ENCODE measurements around the gene WASHC2C.
"Not testable (repeated sequence)": the region's sequence is repeated elsewhere in the genome, so short reads cannot be mapped to it uniquely, and the experiment has no call there.

WASHC2C gene

GRCh38 chr10:45794761-45795160, 67.7 kb downstream of the WASHC2C start:
- H4K20me1 ChIP-seq, H3K4me2 ChIP-seq, H3K9me3 ChIP-seq, H3K9ac ChIP-seq, H3K4me3 ChIP-seq, H3K27me3 ChIP-seq, H3K4me1 ChIP-seq, H3K27ac ChIP-seq: not testable (repeated sequence)
- H3K36me3 ChIP-seq, result peaks cover 26% of the 10 kb centered on the region; the same call in 1 of the 2 replicates

- not testable (repeated sequence) for H3K4me1 ChIP-seq, H3K27ac ChIP-seq, H3K9me3 ChIP-seq, H3K27me3 ChIP-seq, H3K4me2 ChIP-seq, H3K4me3 ChIP-seq, H3K9ac ChIP-seq, H4K20me1 ChIP-seq, H3K36me3 ChIP-seq
These were observed 76.3 kb downstream of the WASHC2C start for GRCh38 chr10:45803060-45804010.

- H3K27ac ChIP-seq, H3K4me3 ChIP-seq: not testable (repeated sequence)
These were observed 77.9 kb downstream of the WASHC2C start for GRCh38 chr10:45804996-45805395.

GRCh38 chr10:45809837-45810236, 82.8 kb downstream of the WASHC2C start:
- H3K9me3 ChIP-seq, result no peaks in the 10 kb centered on the region
- H3K4me1 ChIP-seq, result no peaks in the 10 kb centered on the region
- H3K4me2 ChIP-seq, result no peak overlapping the region
- H3K9ac ChIP-seq, result no peak overlapping the region
- no peak for TF ChIP-seq Cebpa-rat (IDR thresholded peaks at IDR 0.05)
- H3K4me3 ChIP-seq, result no peak overlapping the region
- no peaks in the 10 kb centered on the region for H3K36me3 ChIP-seq
- no peak overlapping the region for H3K27ac ChIP-seq
- H3K27me3 ChIP-seq, result no peaks in the 10 kb centered on the region
- no peaks in the 10 kb centered on the region for H4K20me1 ChIP-seq

More at GRCh38 chr10:45804996-45805395, 77.9 kb downstream of the WASHC2C start:
- not testable (repeated sequence) for H3K9me3 ChIP-seq, H3K4me2 ChIP-seq, H3K9ac ChIP-seq, H3K27me3 ChIP-seq, H3K36me3 ChIP-seq, H4K20me1 ChIP-seq, H3K4me1 ChIP-seq

GRCh38 chr10:45811075-45811474, 84.0 kb downstream of the WASHC2C start:
- no peaks in the 10 kb centered on the region for H3K27me3 ChIP-seq
- no peaks in the 10 kb centered on the region for H3K4me1 ChIP-seq
- H3K4me3 ChIP-seq, result no peak overlapping the region
- no peaks in the 10 kb centered on the region for H3K9me3 ChIP-seq
- TF ChIP-seq Cebpa-rat (IDR thresholded peaks at IDR 0.05), result no peak
- no peak overlapping the region for H3K9ac ChIP-seq
- H3K4me2 ChIP-seq, result no peak overlapping the region
- H3K27ac ChIP-seq, result no peak overlapping the region
- H3K36me3 ChIP-seq, result no peaks in the 10 kb centered on the region
- H4K20me1 ChIP-seq, result no peaks in the 10 kb centered on the region

GRCh38 chr10:45812959-45813358, 85.9 kb downstream of the WASHC2C start:
- not testable (repeated sequence) for H3K4me1 ChIP-seq, H3K27me3 ChIP-seq, H4K20me1 ChIP-seq, H3K27ac ChIP-seq, H3K4me3 ChIP-seq, H3K4me2 ChIP-seq, H3K9ac ChIP-seq, H3K36me3 ChIP-seq
- H3K9me3 ChIP-seq, result peaks cover 12% of the 10 kb centered on the region

- not testable (repeated sequence) for H3K27me3 ChIP-seq, H4K20me1 ChIP-seq, H3K27ac ChIP-seq, H3K9ac ChIP-seq, H3K4me1 ChIP-seq, H3K4me3 ChIP-seq, H3K36me3 ChIP-seq, H3K4me2 ChIP-seq
- peaks cover 22% of the 10 kb centered on the region for H3K9me3 ChIP-seq
These were observed 87.1 kb downstream of the WASHC2C start for GRCh38 chr10:45814146-45814545.

GRCh38 chr10:45817130-45817859, 90.2 kb downstream of the WASHC2C start:
- Histone ChIP-seq H3K9me3 (peaks cover 22% of the 10 kb centered on the region), H3K4me1 (no peaks in the 10 kb centered on the region), H3K4me2 (no peak overlapping the region), H3K9ac (no peak overlapping the region), H3K36me3 (no peaks in the 10 kb centered on the region), H3K4me3 (no peak overlapping the region), H4K20me1 (no peaks in the 10 kb centered on the region), H3K27ac (no peak overlapping the region), H3K27me3 (no peaks in the 10 kb centered on the region)
- no peak for TF ChIP-seq Cebpa-rat (IDR thresholded peaks at IDR 0.05)

GRCh38 chr10:45817912-45818311, 90.8 kb downstream of the WASHC2C start:
- Histone ChIP-seq H4K20me1 (no peaks in the 10 kb centered on the region), H3K36me3 (no peaks in the 10 kb centered on the region), H3K27ac (no peak overlapping the region), H3K9me3 (peaks cover 22% of the 10 kb centered on the region), H3K4me1 (no peaks in the 10 kb centered on the region), H3K4me3 (no peak overlapping the region), H3K27me3 (no peaks in the 10 kb centered on the region), H3K4me2 (no peak overlapping the region), H3K9ac (no peak overlapping the region)
- TF ChIP-seq Cebpa-rat (IDR thresholded peaks at IDR 0.05), result no peak

GRCh38 chr10:45819552-45819951, 92.5 kb downstream of the WASHC2C start:
- Histone ChIP-seq H3K4me3 (no peak overlapping the region), H4K20me1 (no peaks in the 10 kb centered on the region), H3K4me2 (no peak overlapping the region), H3K4me1 (no peaks in the 10 kb centered on the region), H3K9me3 (peaks cover 22% of the 10 kb centered on the region), H3K27ac (no peak overlapping the region), H3K36me3 (no peaks in the 10 kb centered on the region), H3K9ac (no peak overlapping the region), H3K27me3 (no peaks in the 10 kb centered on the region)
- TF ChIP-seq Cebpa-rat (IDR thresholded peaks at IDR 0.05), result no peak

GRCh38 chr10:45820107-45820830, 93.2 kb downstream of the WASHC2C start:
- not testable (repeated sequence) for H3K4me1 ChIP-seq, H3K9ac ChIP-seq, H4K20me1 ChIP-seq, H3K4me2 ChIP-seq, H3K27me3 ChIP-seq, H3K27ac ChIP-seq, H3K4me3 ChIP-seq, H3K36me3 ChIP-seq
- peaks cover 22% of the 10 kb centered on the region for H3K9me3 ChIP-seq

GRCh38 chr10:45822918-45823317, 95.9 kb downstream of the WASHC2C start:
- H3K9ac ChIP-seq, H3K4me2 ChIP-seq, H4K20me1 ChIP-seq, H3K4me3 ChIP-seq, H3K27ac ChIP-seq, H3K4me1 ChIP-seq, H3K36me3 ChIP-seq, H3K27me3 ChIP-seq: not testable (repeated sequence)
- peaks cover 10% of the 10 kb centered on the region for H3K9me3 ChIP-seq

All from BLaER1 (cell line).